Measurements from ENCODE around the gene CD160.
"Not testable (repeated sequence)": the region's sequence is repeated elsewhere in the genome, so short reads cannot be mapped to it uniquely, and the experiment has no call there.

CD160 gene

DNA sequence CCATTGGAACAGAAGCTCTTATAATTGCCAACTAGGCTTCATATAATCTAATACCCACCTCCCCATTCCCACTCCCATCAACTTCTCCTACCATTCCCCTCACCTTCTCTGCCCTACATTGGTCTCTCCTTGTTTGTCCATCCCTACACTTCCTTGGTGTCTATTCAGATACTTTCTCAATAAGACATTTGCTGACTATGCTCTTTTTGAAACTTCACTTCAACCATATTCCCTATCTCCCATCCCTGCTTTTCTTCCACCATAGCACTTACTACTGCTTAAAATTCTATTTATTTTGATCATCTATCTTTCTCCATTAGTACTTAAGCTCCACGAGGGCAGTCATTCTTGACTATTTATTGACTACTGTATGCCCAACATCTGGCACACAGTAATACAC, 40.4 kb downstream of the CD160 start:
- DNase-seq: no peak

DNA sequence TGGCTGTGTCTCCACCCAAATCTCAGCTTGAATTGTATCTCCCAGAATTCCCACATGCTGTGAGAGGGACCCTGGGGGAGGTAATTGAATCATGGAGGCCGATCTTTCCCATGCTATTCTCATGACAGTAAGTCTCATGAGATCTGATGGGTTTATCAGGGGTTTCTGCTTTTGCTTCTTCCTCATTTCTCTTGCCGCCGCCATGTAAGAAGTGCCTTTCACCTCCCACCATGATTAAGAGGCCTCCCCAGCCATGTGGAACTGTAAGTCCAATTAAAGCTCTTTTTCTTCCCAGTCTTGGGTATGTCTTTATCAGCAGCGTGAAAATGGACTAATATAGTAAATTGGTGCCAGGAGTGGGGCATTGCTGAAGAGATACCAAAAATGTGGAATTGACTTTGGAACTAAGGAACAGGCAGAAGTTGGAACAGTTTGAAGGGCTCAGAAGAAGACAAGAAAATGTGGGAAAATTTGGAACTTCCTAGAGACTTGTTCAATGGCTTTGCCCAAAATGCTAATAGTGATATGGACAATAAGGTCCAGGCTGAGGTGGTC, 41.2 kb downstream of the CD160 start:
- DNase-seq: not testable (repeated sequence)

GRCh38 chr1:145761498-145761897, 42.2 kb downstream of the CD160 start:
- DNase-seq: not testable (repeated sequence)

DNA sequence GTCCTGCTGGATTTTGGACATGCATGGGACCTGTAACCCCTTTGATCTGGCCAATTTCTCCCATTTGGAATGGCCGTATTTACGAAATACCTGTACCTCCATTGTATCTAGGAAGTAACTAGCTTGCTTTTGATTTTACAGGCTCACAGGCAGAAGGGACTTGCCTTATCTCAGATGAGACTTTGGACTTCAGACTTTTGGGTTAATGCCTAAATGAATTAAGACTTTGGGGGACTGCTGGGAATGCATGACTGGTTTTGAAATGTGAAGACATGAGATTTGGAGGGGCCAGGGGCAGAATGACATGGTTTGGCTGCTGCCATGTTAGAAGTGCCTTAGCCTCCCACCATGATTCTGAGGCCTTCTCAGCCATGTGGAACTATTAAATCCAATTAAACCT, 42.7 kb downstream of the CD160 start:
- not testable (repeated sequence) for DNase-seq

DNA sequence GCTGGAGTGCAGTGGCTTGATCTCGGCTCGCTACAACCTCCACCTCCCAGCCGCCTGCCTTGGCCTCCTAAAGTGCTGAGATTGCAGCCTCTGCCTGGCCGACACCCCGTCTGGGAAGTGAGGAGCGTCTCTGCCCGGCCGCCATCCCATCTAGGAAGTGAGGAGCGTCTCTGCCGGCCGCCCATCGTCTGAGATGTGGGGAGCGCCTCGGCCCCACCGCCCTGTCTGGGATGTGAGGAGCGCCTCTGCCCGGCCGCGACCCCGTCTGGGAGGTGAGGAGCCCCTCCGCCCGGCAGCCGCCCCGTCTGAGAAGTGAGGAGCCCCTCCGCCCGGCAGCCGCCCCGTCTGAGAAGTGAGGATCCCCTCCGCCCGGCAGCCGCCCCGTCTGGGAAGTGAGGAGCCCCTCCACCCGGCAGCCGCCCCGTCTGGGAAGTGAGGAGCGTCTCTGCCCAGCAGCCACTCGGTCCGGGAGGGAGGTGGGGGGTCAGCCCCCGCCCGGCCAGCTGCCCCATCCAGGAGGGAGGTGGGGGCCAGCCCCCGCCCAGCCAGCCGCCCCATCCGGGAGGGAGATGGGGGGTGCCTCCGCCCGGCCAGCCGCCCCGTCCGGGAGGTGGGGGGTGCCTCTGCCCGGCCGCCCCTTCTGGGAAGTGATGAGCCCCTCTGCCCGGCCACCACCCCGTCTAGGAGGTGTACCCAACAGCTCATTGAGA, 45.1 kb downstream of the CD160 start:
- DNase-seq: not testable (repeated sequence)

- not testable (repeated sequence) for DNase-seq
Measured at GRCh38 chr1:145765127-145765526, 45.8 kb downstream of the CD160 start.

- not testable (repeated sequence) for DNase-seq
Measured at GRCh38 chr1:145765585-145766360, 46.5 kb downstream of the CD160 start.

DNA sequence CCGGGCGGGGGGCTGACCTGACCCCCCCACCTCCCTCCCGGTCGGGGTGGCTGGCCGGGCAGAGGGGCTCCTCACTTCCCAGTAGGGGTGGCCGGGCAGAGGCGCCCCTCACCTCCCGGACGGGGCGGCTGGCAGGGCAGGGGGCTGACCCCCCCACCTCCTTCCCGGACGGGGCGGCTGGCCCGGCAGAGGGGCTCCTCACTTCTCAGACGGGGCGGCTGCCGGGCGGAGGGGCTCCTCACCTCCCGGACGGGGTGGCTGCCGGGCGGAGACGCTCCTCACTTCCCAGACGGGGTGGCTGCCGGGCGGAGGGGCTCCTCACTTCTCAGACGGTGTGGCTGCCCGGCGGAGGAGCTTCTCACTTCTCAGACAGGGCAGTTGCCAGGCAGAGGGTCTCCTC, 47.6 kb downstream of the CD160 start:
- not testable (repeated sequence) for DNase-seq

GRCh38 chr1:145768004-145768403, 48.7 kb downstream of the CD160 start:
- DNase-seq: not testable (repeated sequence)

DNA sequence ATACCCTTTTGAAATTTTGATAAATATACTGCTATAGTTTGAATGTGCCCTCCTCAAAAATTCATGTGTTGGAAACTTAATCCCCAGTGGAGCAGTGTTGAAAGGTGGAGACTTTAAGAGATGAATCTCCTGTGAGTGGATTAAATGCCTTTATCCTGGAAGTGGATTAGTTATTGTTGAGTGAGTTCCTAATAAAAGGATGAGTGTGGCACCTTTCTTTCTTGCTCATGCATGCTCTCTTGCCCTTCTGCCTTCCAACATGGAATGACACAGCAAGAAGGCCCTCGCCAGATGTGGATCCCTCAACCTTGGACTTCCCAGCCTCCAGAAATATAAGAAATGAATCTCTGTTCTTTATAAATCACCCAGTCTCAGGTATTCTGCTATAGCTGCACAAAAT, 51.8 kb downstream of the CD160 start:
- DNase-seq: no peak

DNA sequence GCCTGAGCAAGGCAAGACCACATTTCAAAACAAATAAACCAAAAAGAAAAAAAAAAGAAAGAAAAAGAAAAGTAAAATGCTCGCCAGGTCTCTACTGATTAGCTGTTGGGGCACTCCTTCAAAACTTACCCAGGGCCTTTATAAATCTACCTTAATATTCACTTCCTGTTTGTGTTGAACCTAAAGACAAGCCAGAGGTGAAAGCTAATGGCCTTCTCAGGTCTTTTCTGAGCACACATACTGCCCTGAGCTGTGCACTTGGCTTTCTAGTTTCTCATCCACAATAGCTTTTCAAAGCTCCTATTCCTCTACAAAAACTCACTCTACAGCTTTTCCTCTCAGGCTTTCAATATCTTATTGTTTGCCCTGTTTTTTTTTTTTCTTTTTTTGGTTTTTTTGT, 54.1 kb downstream of the CD160 start:
- DNase-seq: no peak

DNA sequence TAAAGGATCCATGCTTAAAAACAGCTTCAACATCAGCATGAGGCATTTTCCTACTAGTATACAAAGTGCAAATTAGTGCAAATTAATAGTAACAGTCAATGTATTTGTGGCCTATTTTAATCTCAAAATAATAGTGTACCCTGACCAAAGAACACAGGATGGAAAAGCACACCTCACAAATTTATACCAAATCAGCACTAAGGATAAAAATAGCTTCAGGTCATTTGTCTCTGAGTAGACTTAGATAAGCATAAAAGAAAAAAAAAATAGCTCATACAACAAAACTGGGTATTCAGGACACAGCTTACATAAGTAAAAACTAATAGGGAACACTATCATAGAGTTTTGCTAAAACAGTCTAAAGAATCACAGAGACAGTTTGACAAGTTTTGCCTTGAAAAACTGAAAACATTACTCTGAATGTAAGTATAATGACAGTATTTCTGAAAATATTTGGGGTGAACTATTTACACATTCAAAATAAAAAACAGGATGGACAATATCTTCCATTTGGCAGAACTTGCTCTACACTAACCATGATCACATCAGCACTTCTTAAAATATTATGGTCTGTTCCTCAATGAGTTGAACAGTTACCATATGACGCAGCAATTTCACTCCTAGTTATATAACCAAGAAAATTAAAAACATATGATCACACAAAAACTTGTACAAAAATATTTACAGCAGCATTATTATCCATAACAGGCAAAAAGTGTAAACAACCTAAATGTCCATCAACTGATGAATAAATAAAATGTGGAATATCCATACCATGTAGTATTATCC, 58.3 kb downstream of the CD160 start:
- no peak for DNase-seq

DNA sequence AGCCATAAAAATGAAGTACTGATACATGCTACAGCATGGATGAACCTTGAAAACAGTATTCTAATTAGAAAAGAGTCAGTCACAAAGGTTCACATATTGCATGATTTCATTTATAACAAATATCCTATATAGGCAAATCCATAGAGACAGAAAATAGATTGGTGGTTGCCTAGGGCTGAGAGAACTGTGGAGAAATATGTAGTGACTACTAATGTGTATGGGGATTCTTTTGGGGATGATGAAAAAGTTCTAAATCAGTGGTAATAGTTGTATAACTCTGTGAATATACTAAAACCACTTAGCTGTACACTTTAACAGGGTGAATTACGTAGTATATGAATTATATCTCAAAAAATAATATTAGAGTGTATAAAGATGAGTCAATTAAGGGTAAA, 58.8 kb downstream of the CD160 start:
- DNase-seq: no peak

- DNase-seq: no peak
Measured at GRCh38 chr1:145782272-145783099, 63.2 kb downstream of the CD160 start.

DNA sequence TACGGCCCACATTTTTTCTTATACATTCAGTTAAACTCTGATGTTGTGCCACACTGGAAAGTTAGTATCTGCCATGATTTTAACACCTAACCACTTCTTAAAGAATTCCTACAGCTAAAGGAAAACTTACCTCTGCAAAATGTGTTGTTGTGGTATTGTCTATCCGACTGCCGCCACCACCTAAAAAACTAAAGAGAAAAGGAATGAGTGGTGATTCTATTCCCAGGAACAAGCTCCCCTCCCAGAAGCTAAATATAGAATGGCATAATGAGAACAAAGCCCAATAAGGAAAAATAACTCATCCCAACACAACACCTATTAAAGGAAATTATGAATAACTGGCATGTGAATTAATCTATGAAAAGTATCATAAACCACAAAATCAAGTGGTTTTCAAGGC, 65.1 kb downstream of the CD160 start:
- no peak for DNase-seq

DNA sequence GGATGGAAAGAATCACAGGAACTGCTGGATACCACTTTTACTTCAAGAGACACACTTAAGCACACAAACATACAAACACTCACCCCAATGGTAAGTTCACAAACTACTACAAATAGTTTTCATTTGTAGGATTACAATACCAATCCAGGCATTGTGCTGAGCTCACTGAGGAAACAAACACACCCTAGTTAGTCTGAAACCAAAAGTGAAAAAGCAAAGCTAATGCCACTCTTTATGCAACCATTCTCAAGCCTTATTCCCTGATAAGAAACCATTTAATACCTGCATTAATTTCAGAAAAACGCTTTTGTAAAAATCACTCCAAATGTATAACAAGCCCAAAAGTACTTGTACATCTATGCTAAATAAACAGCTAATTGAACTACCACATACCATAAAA, 66.2 kb downstream of the CD160 start:
- no peak for DNase-seq

DNA sequence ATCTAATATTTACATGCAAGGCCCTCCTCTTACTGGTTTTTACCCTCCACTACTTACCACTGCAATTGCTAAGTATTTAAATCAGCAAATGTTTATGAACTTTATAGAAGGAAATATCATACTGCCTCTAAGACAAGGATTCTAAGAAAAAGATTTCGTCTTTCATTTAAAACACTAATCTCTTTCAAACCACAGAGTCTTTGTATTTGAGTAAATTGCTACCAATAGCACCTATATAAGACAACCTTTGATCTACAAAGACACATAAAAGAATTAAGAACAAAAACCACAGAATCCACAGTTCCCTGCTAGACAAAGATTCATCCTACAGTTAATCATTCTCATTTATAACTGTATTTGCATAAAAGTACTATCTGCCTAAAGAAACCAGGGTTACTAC, 67.0 kb downstream of the CD160 start:
- DNase-seq: no peak

- DNase-seq: no peak
Measured at GRCh38 chr1:145788580-145788979, 69.3 kb downstream of the CD160 start.

Data from stimulated activated CD4-positive, alpha-beta T cell treated with anti-CD3 and anti-CD28 coated beads, Interleukin-1b, Interleukin-23, amount 100 ng/mL, for 48 hours (primary cell).